GM21786 (cell line): ENCODE data around the gene SLC17A2.
"Not testable (repeated sequence)": the region's sequence is repeated elsewhere in the genome, so short reads cannot be mapped to it uniquely, and the experiment has no call there.

Experiments
- ATAC-seq: cut with Tn5 transposase; IDR thresholded peaks from one replicate; pipeline ENCODE4 v1.9.1; 2021; ENCODE audit not compliant: unreplicated experiment

The SLC17A2 gene

GRCh38 chr6:25951296-25952032 is 21.0 kb upstream of the SLC17A2 start:
- ATAC-seq: no peak

GRCh38 chr6:25950297-25950696 is 19.8 kb upstream of the SLC17A2 start:
- ATAC-seq: no peak

GRCh38 chr6:25949695-25950094 is 19.2 kb upstream of the SLC17A2 start:
- no peak for ATAC-seq

GRCh38 chr6:25947492-25947891 is 17.0 kb upstream of the SLC17A2 start:
- ATAC-seq: not testable (repeated sequence)

GRCh38 chr6:25946631-25947030 is 16.1 kb upstream of the SLC17A2 start:
- ATAC-seq: no peak

- not testable (repeated sequence) for ATAC-seq
These were observed 15.2 kb upstream of the SLC17A2 start for GRCh38 chr6:25945738-25946137.

GRCh38 chr6:25944688-25945574 is 14.4 kb upstream of the SLC17A2 start:
- ATAC-seq: peak; percentile 94

- ATAC-seq: no peak
These were observed 13.4 kb upstream of the SLC17A2 start for GRCh38 chr6:25943887-25944286.

- ATAC-seq: no peak
These were observed 12.2 kb upstream of the SLC17A2 start for GRCh38 chr6:25942561-25943147.

GRCh38 chr6:25939593-25939992 is 9.1 kb upstream of the SLC17A2 start:
- ATAC-seq: no peak

GRCh38 chr6:25935953-25936352 is 5.5 kb upstream of the SLC17A2 start:
- ATAC-seq: no peak

- ATAC-seq: no peak
These were observed 4.3 kb upstream of the SLC17A2 start for GRCh38 chr6:25934735-25935313.

- no peak for ATAC-seq
These were observed 3.7 kb upstream of the SLC17A2 start for GRCh38 chr6:25934156-25934555.

GRCh38 chr6:25931411-25931709 is 869 bp upstream of the SLC17A2 start:
- no peak for ATAC-seq

- not testable (repeated sequence) for ATAC-seq
These were observed 706 bp downstream of the SLC17A2 start for GRCh38 chr6:25929785-25930184.

- no peak for ATAC-seq
These were observed 1.7 kb downstream of the SLC17A2 start for GRCh38 chr6:25928562-25929324.

GRCh38 chr6:25927756-25928216 is 2.7 kb downstream of the SLC17A2 start:
- ATAC-seq: no peak

GRCh38 chr6:25927178-25927577 is 3.3 kb downstream of the SLC17A2 start:
- no peak for ATAC-seq

GRCh38 chr6:25925876-25926275 is 4.6 kb downstream of the SLC17A2 start:
- ATAC-seq: no peak

GRCh38 chr6:25922301-25922700 is 8.2 kb downstream of the SLC17A2 start:
- ATAC-seq: no peak
